Neural cell (in vitro differentiated cells): ENCODE data around the gene ARL17B.
"Not testable (repeated sequence)": the region's sequence is repeated elsewhere in the genome, so short reads cannot be mapped to it uniquely, and the experiment has no call there.

Source experiments
- EP300 ChIP-seq: fragments of 450-650 bp; conservative IDR thresholded peaks from 2 replicates; pipeline ENCODE4 v1.6.1; 2014; ENCODE audit warnings: antibody characterized with exemption, mild to moderate bottlenecking, moderate library complexity; ENCODE audit not compliant: poor library complexity, severe bottlenecking
- EZH2 ChIP-seq: fragments of 200-600, 300-800 bp; shearing (Covaris generic), sonication (generic); IDR thresholded peaks from 2 replicates; pipeline ENCODE4 v1.6.1; 2014; ENCODE audit warnings: antibody characterized with exemption, low read length, borderline replicate concordance, mild to moderate bottlenecking; ENCODE audit not compliant: insufficient read depth, poor library complexity, severe bottlenecking
- MXI1 ChIP-seq: fragments of 450-650 bp; conservative IDR thresholded peaks from 2 replicates; pipeline ENCODE4 v1.6.1; 2014; ENCODE audit warnings: antibody characterized with exemption, mild to moderate bottlenecking; ENCODE audit not compliant: poor library complexity, severe bottlenecking
- POLR2AphosphoS5 ChIP-seq: IDR thresholded peaks from 2 replicates; pipeline ENCODE4 v1.6.1; 2012
- RAD21 ChIP-seq: fragments of 450-650 bp; conservative IDR thresholded peaks from 2 replicates; pipeline ENCODE4 v1.6.1; 2014; ENCODE audit warnings: antibody characterized with exemption, mild to moderate bottlenecking, moderate library complexity
- TF ChIP-seq, protein P1 (sequence below): fragments of 450-650 bp; IDR thresholded peaks from 2 replicates; pipeline ENCODE4 v1.5.1; 2014; ENCODE audit warnings: antibody characterized with exemption, mild to moderate bottlenecking, moderate library complexity; ENCODE audit not compliant: poor library complexity, severe bottlenecking
- TF ChIP-seq, protein P2 (sequence below): IDR thresholded peaks from 2 replicates; pipeline ENCODE4 v1.6.1; 2012; ENCODE audit warnings: borderline replicate concordance

- not testable (repeated sequence) for TF ChIP-seq POLR2AphosphoS5, EZH2, EP300, MXI1, RAD21
- TF ChIP-seq, protein P1, sequence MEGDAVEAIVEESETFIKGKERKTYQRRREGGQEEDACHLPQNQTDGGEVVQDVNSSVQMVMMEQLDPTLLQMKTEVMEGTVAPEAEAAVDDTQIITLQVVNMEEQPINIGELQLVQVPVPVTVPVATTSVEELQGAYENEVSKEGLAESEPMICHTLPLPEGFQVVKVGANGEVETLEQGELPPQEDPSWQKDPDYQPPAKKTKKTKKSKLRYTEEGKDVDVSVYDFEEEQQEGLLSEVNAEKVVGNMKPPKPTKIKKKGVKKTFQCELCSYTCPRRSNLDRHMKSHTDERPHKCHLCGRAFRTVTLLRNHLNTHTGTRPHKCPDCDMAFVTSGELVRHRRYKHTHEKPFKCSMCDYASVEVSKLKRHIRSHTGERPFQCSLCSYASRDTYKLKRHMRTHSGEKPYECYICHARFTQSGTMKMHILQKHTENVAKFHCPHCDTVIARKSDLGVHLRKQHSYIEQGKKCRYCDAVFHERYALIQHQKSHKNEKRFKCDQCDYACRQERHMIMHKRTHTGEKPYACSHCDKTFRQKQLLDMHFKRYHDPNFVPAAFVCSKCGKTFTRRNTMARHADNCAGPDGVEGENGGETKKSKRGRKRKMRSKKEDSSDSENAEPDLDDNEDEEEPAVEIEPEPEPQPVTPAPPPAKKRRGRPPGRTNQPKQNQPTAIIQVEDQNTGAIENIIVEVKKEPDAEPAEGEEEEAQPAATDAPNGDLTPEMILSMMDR: not testable (repeated sequence)
- TF ChIP-seq, protein P2, sequence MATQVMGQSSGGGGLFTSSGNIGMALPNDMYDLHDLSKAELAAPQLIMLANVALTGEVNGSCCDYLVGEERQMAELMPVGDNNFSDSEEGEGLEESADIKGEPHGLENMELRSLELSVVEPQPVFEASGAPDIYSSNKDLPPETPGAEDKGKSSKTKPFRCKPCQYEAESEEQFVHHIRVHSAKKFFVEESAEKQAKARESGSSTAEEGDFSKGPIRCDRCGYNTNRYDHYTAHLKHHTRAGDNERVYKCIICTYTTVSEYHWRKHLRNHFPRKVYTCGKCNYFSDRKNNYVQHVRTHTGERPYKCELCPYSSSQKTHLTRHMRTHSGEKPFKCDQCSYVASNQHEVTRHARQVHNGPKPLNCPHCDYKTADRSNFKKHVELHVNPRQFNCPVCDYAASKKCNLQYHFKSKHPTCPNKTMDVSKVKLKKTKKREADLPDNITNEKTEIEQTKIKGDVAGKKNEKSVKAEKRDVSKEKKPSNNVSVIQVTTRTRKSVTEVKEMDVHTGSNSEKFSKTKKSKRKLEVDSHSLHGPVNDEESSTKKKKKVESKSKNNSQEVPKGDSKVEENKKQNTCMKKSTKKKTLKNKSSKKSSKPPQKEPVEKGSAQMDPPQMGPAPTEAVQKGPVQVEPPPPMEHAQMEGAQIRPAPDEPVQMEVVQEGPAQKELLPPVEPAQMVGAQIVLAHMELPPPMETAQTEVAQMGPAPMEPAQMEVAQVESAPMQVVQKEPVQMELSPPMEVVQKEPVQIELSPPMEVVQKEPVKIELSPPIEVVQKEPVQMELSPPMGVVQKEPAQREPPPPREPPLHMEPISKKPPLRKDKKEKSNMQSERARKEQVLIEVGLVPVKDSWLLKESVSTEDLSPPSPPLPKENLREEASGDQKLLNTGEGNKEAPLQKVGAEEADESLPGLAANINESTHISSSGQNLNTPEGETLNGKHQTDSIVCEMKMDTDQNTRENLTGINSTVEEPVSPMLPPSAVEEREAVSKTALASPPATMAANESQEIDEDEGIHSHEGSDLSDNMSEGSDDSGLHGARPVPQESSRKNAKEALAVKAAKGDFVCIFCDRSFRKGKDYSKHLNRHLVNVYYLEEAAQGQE: not testable (repeated sequence)
Observed at GRCh38 chr17:46285500-46285899, 76.1 kb downstream of the ARL17B start.
